Neural cell (in vitro differentiated cells): Measurements from ENCODE around the gene CUX1. TPM values are rescaled to one million over a fixed set of nuclear protein-coding genes. Genes with fewer than 3 reads are reported as not detected.

Experiments used
- H2AFZ ChIP-seq: fragments of 200-600, 300-800 bp; sonication (generic), shearing (Covaris generic); 2 replicates; pipeline ENCODE4 v1.6.0; 2014; ENCODE audit warnings: low read depth, mild to moderate bottlenecking, antibody characterized with exemption, low read length, moderate library complexity
- H3F3A ChIP-seq: fragments of 200-600 bp; shearing (Covaris generic); 2 replicates; pipeline ENCODE4 v1.6.1; 2016; ENCODE audit warnings: mild to moderate bottlenecking, moderate library complexity, mixed read lengths, antibody characterized with exemption, low read length; ENCODE audit not compliant: insufficient read depth, poor library complexity, severe bottlenecking
- H3K27ac ChIP-seq: fragments of 200-600, 300-800 bp; sonication (generic), shearing (Covaris generic); 2 replicates; pipeline ENCODE4 v1.5.1; 2014; ENCODE audit warnings: mild to moderate bottlenecking, low read length, moderate library complexity
- H3K27me3 ChIP-seq: fragments of 300-800, 200-600 bp; sonication (generic), shearing (Covaris generic); 2 replicates; pipeline ENCODE4 v1.6.0; 2014; ENCODE audit warnings: mild to moderate bottlenecking, low read depth, low read length, moderate library complexity; ENCODE audit not compliant: insufficient read depth
- H3K36me3 ChIP-seq: fragments of 300-800, 200-600 bp; sonication (generic), shearing (Covaris generic); 2 replicates; pipeline ENCODE4 v1.5.1; 2014; ENCODE audit warnings: mild to moderate bottlenecking, antibody characterized with exemption, low read length, moderate library complexity; ENCODE audit not compliant: insufficient read depth
- H3K4me2 ChIP-seq: fragments of 300-800, 200-600 bp; sonication (generic), shearing (Covaris generic); 2 replicates; pipeline ENCODE4 v1.6.0; 2014; ENCODE audit warnings: mild to moderate bottlenecking, low read length
- H3K4me3 ChIP-seq: fragments of 300-800, 200-600 bp; sonication (generic), shearing (Covaris generic); 2 replicates; pipeline ENCODE4 v1.5.1; 2014; ENCODE audit warnings: mild to moderate bottlenecking, low read length, moderate library complexity
- H3K79me2 ChIP-seq: fragments of 200-600 bp; shearing (Covaris generic); replicated peaks from 2 replicates; pipeline ENCODE4 v1.6.0; 2014; ENCODE audit warnings: mild to moderate bottlenecking, low read length, moderate library complexity; ENCODE audit not compliant: insufficient read depth
- H3K9ac ChIP-seq: fragments of 300-800, 200-600 bp; sonication (generic), shearing (Covaris generic); 2 replicates; pipeline ENCODE4 v1.6.1; 2016; ENCODE audit warnings: mild to moderate bottlenecking, low read length, mixed read lengths
- H3K9me2 ChIP-seq: fragments of 200-600 bp; shearing (Covaris generic); 2 replicates; pipeline ENCODE4 v1.6.1; 2016; ENCODE audit warnings: mild to moderate bottlenecking, low read length, mixed read lengths; ENCODE audit not compliant: insufficient read depth
- H3K9me3 ChIP-seq: fragments of 200-600, 300-800 bp; sonication (generic), shearing (Covaris generic); 2 replicates; pipeline ENCODE4 v1.6.1; 2016; ENCODE audit warnings: mild to moderate bottlenecking, mixed run types, low read length, moderate library complexity, mixed read lengths
- H4K20me1 ChIP-seq: fragments of 200-600 bp; shearing (Covaris generic); 2 replicates; pipeline ENCODE4 v1.6.1; 2016; ENCODE audit warnings: mild to moderate bottlenecking, mixed run types; ENCODE audit not compliant: insufficient read depth
- CTCF ChIP-seq: fragments of 450-650 bp; IDR thresholded peaks from 2 replicates; pipeline ENCODE4 v1.5.1; 2014; ENCODE audit warnings: antibody characterized with exemption, mild to moderate bottlenecking, moderate library complexity; ENCODE audit not compliant: poor library complexity, severe bottlenecking
- EP300 ChIP-seq: fragments of 450-650 bp; conservative IDR thresholded peaks from 2 replicates; pipeline ENCODE4 v1.6.1; 2014; ENCODE audit warnings: antibody characterized with exemption, mild to moderate bottlenecking, moderate library complexity; ENCODE audit not compliant: poor library complexity, severe bottlenecking
- MXI1 ChIP-seq: fragments of 450-650 bp; conservative IDR thresholded peaks from 2 replicates; pipeline ENCODE4 v1.6.1; 2014; ENCODE audit warnings: antibody characterized with exemption, mild to moderate bottlenecking; ENCODE audit not compliant: poor library complexity, severe bottlenecking
- POLR2AphosphoS5 ChIP-seq: IDR thresholded peaks from 2 replicates; pipeline ENCODE4 v1.6.1; 2012
- RAD21 ChIP-seq: fragments of 450-650 bp; conservative IDR thresholded peaks from 2 replicates; pipeline ENCODE4 v1.6.1; 2014; ENCODE audit warnings: antibody characterized with exemption, mild to moderate bottlenecking, moderate library complexity
- SMC3 ChIP-seq: fragments of 450-650 bp; conservative IDR thresholded peaks from 2 replicates; pipeline ENCODE4 v1.6.1; 2014; ENCODE audit warnings: antibody characterized with exemption, mild to moderate bottlenecking, moderate library complexity; ENCODE audit not compliant: poor library complexity
- TAF1 ChIP-seq: IDR thresholded peaks from 2 replicates; pipeline ENCODE4 v1.6.1; 2012; ENCODE audit warnings: low read depth
- polyA plus RNA-seq: library from polyadenylated mRNA; depleted of rRNA; stranded (reverse); fragments of >200 nt; gene quantifications from 2 replicates; pipeline ENCODE4 v1.2.3, GENCODE V29; 2014

CUX1 gene
- polyA plus RNA-seq, 1 donor from 2014 or later = 26.6 TPM

- Histone ChIP-seq H3K79me2 (peaks cover 33% of the 10 kb centered on the region), H3F3A (no peaks in the 10 kb centered on the region), H3K36me3 (no peaks in the 10 kb centered on the region), H4K20me1 (no peaks in the 10 kb centered on the region), H3K27ac (no peak overlapping the region), H3K4me3 (no peak overlapping the region), H3K4me2 (no peak overlapping the region), H3K27me3 (no peaks in the 10 kb centered on the region), H3K9me3 (no peaks in the 10 kb centered on the region), H3K9ac (no peak overlapping the region), H2AFZ (no peak overlapping the region), H3K9me2 (no peaks in the 10 kb centered on the region)
- no peak for TF ChIP-seq CTCF
- TF ChIP-seq SMC3 = no peak
Measured at GRCh38 chr7:101868191-101868950, 50.9 kb downstream of the CUX1 start.

- Histone ChIP-seq H2AFZ (no peak overlapping the region), H3K36me3 (no peaks in the 10 kb centered on the region), H3K27ac (no peak overlapping the region), H3K4me2 (no peak overlapping the region), H3K27me3 (no peaks in the 10 kb centered on the region), H3K9me3 (no peaks in the 10 kb centered on the region), H3K4me3 (no peak overlapping the region), H4K20me1 (no peaks in the 10 kb centered on the region), H3K9me2 (no peaks in the 10 kb centered on the region), H3F3A (no peaks in the 10 kb centered on the region), H3K9ac (no peak overlapping the region), H3K79me2 (peaks cover 27% of the 10 kb centered on the region)
- TF ChIP-seq MXI1 (no peak), EP300 (no peak), RAD21 (no peak), CTCF (no peak), POLR2AphosphoS5 (no peak)
Measured at GRCh38 chr7:101869026-101869900, 51.8 kb downstream of the CUX1 start.

GRCh38 chr7:101869901-101870290, 52.5 kb downstream of the CUX1 start:
- TF ChIP-seq TAF1 (no peak), EP300 (no peak)
- H3K4me2 ChIP-seq = no peak overlapping the region
- H3K36me3 ChIP-seq = no peaks in the 10 kb centered on the region
- no peaks in the 10 kb centered on the region for H3K9me2 ChIP-seq
- H3F3A ChIP-seq = no peaks in the 10 kb centered on the region
- H3K4me3 ChIP-seq = no peak overlapping the region
- no peak overlapping the region for H3K9ac ChIP-seq
- H3K27me3 ChIP-seq = no peaks in the 10 kb centered on the region
- H3K27ac ChIP-seq = no peak overlapping the region
- no peaks in the 10 kb centered on the region for H4K20me1 ChIP-seq
- no peak overlapping the region for H2AFZ ChIP-seq
- H3K9me3 ChIP-seq = no peaks in the 10 kb centered on the region
- H3K79me2 ChIP-seq = peaks cover 32% of the 10 kb centered on the region
